Fibroblast of lung (primary cell): ENCODE measurements around the gene LSM6.

Source experiments
- EZH2 ChIP-seq: IDR thresholded peaks from 2 replicates; pipeline ENCODE4 v1.5.1; 2012; ENCODE audit warnings: low read length, control low read depth, mild to moderate bottlenecking; ENCODE audit errors: missing control alignments
- TF ChIP-seq, protein P1 (sequence below), 2 donors: IDR thresholded peaks in 1 of 2; conservative IDR thresholded peaks in 1 of 2; 1 replicate in 1 of 2; 2 replicates in 1 of 2; pipeline ENCODE4 v1.5.1; 2011 to 2012; ENCODE audit warnings: low read length in 2 of 2, control low read depth in 1 of 2, inconsistent platforms in 1 of 2, low read depth in 1 of 2, mild to moderate bottlenecking in 1 of 2

DNA sequence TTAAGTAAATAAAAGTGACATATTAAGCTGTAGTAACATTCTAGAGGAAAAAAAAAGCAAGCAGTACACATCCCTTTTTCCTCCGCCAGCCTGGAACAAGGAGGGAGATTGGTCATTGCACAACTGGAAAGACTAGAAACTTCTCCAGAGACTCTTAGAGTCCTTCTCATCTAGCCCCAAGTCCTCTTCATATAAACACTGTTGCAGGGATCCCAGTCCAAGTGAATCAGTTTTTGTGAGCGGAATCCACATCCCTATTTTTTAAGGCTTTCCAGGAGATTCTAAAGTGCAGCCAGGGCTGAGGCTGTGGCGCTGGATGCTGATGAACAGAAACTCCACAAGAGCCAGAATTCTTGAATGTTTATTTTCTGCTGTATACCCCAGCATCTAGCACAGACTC lies 62.6 kb downstream of the LSM6 start:
- TF ChIP-seq, protein P1, sequence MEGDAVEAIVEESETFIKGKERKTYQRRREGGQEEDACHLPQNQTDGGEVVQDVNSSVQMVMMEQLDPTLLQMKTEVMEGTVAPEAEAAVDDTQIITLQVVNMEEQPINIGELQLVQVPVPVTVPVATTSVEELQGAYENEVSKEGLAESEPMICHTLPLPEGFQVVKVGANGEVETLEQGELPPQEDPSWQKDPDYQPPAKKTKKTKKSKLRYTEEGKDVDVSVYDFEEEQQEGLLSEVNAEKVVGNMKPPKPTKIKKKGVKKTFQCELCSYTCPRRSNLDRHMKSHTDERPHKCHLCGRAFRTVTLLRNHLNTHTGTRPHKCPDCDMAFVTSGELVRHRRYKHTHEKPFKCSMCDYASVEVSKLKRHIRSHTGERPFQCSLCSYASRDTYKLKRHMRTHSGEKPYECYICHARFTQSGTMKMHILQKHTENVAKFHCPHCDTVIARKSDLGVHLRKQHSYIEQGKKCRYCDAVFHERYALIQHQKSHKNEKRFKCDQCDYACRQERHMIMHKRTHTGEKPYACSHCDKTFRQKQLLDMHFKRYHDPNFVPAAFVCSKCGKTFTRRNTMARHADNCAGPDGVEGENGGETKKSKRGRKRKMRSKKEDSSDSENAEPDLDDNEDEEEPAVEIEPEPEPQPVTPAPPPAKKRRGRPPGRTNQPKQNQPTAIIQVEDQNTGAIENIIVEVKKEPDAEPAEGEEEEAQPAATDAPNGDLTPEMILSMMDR (conservative IDR thresholded peaks at IDR 0.05 in 1 of 2, IDR thresholded peaks at IDR 0.05 in 1 of 2; ENCODE audit: low read depth in 1 of 2, low read length in 2 of 2) = no peak
- no peak for TF ChIP-seq EZH2
